ENCODE measurements around the gene ARG2. TPM values are rescaled to one million over a fixed set of nuclear protein-coding genes. Genes with fewer than 3 reads are reported as not detected.

The ARG2 gene
- polyA plus RNA-seq, 3 donors: 0.13 to 0.46 (median 0.33) TPM

DNA sequence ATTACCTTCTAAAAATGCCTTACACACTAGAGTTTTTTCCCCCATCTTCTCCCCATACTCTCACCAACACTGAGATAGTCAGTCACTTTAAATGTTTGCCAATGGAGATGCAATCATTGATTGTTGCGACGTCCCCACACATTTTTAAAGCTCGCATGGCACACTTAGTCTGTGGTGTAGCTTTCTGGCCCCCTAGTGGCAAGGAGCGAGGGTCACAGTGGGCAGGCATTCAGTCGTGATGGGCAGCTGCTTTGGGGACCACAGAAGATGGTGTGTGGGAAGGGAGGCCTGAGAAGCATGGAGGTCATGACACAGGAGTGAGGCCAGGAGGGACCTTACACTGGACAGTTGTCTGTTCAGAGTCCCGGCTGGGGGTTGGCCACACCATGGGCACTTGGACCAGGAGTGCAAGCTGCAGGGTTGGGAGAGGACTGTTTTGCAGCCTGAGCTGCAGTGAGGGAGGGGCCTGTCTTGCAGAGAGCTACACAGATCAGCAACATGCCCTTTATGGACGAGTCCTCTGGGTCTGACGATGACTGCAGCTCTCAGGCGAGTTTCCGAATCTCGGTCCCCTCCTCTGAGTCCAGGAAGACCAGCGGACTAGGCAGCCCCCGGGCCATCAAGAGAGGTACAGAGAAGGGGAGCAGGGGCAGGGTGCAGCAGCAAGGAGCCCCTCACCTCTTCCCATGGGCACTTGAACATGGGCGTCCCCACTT is 48.3 kb upstream of the ARG2 start:
- WGBS (ENCODE audit: insufficient coverage): 67% methylated on average over 9 of the region's 14 CpGs
- Mint-ChIP-seq H3K27me3 (ENCODE audit: low read depth in 3 of 3) (peaks cover 11 to 13% (median 11%) of the 10 kb centered on the region in 3 donors), H3K4me1 (peaks cover 7% of the 10 kb centered on the region), H3K36me3 (no peaks in the 10 kb centered on the region), H3K4me3 (no peak overlapping the region), H3K27ac (peak overlapping the region in 1 of 7 donors; percentile 37), H3K9me3 (no peaks in the 10 kb centered on the region)
- Histone ChIP-seq H3K9ac (ENCODE audit: insufficient read depth, low read length, poor library complexity, severe bottlenecking) (no peak overlapping the region), H3K4me3 (replicated peaks in 1 of 3; ENCODE audit: low read depth in 2 of 3, low read length in 3 of 3) (no peak overlapping the region), H3K4me1 (ENCODE audit: control insufficient read depth in 1 of 2, insufficient read depth in 2 of 2, low read length in 2 of 2) (no peaks in the 10 kb centered on the region), H4K20me1 (ENCODE audit: insufficient read depth, low read length) (no peaks in the 10 kb centered on the region), H3K4me2 (replicated peaks; ENCODE audit: extremely low read depth, low read length, poor library complexity, severe bottlenecking) (no peak overlapping the region), H3K36me3 (replicated peaks in 1 of 2; ENCODE audit: control insufficient read depth in 1 of 2, insufficient read depth in 2 of 2, low read length in 2 of 2) (no peaks in the 10 kb centered on the region), H3K27me3 (ENCODE audit: control insufficient read depth in 2 of 2, insufficient read depth in 2 of 2, low read length in 2 of 2) (no peaks in the 10 kb centered on the region), H3K27ac (ENCODE audit: low read depth in 1 of 2, low read length in 2 of 2) (no peak overlapping the region), H3K9me3 (replicated peaks in 1 of 2; ENCODE audit: control insufficient read depth in 1 of 2, insufficient read depth in 1 of 2, low read length in 2 of 2) (no peaks in the 10 kb centered on the region), H2AFZ (ENCODE audit: insufficient read depth, low read depth, low read length, poor library complexity, severe bottlenecking) (no peak overlapping the region), H3K79me2 (ENCODE audit: insufficient read depth, low read length) (no peaks in the 10 kb centered on the region)
- TF ChIP-seq, protein P1, sequence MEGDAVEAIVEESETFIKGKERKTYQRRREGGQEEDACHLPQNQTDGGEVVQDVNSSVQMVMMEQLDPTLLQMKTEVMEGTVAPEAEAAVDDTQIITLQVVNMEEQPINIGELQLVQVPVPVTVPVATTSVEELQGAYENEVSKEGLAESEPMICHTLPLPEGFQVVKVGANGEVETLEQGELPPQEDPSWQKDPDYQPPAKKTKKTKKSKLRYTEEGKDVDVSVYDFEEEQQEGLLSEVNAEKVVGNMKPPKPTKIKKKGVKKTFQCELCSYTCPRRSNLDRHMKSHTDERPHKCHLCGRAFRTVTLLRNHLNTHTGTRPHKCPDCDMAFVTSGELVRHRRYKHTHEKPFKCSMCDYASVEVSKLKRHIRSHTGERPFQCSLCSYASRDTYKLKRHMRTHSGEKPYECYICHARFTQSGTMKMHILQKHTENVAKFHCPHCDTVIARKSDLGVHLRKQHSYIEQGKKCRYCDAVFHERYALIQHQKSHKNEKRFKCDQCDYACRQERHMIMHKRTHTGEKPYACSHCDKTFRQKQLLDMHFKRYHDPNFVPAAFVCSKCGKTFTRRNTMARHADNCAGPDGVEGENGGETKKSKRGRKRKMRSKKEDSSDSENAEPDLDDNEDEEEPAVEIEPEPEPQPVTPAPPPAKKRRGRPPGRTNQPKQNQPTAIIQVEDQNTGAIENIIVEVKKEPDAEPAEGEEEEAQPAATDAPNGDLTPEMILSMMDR (IDR thresholded peaks at IDR 0.05): peak; percentile 81
- intact Hi-C loops (cut with micrococcal nuclease): loop anchor here (1.0 to 5.0 kb wide), 2 partner anchors 144 kb away; no protein-coding TSS in a partner anchor
- peak; percentile 36 to 50 (median 46) for DNase-seq

DNA sequence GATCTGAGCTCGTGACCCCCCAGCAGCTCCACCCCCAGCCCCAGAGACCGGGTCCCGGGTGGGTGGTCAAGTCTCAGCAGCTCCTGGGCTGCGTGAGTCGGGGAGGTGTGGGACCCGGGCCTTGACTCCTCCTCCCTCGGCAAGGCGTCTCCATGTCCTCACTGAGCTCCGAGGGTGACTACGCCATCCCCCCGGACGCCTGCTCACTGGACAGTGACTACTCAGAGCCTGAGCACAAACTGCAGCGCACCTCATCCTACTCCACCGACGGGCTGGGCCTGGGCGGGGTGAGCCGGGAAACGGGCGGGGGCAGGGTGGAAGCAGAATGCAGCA is 47.8 kb upstream of the ARG2 start:
- no peaks in the 10 kb centered on the region for H3K9me3 ChIP-seq (replicated peaks in 1 of 2; ENCODE audit: control insufficient read depth in 1 of 2, insufficient read depth in 1 of 2, low read length in 2 of 2)
- DNase-seq: no peak
- no peaks in the 10 kb centered on the region for H3K36me3 Mint-ChIP-seq
- H3K27ac Mint-ChIP-seq: no peak overlapping the region
- H3K27me3 ChIP-seq (ENCODE audit: control insufficient read depth in 2 of 2, insufficient read depth in 2 of 2, low read length in 2 of 2): no peaks in the 10 kb centered on the region
- no peak overlapping the region for H3K4me2 ChIP-seq (replicated peaks; ENCODE audit: extremely low read depth, low read length, poor library complexity, severe bottlenecking)
- TF ChIP-seq, protein P1 (IDR thresholded peaks at IDR 0.05): no peak
- H3K9me3 Mint-ChIP-seq: no peaks in the 10 kb centered on the region
- no peak overlapping the region for H3K27ac ChIP-seq (ENCODE audit: low read depth in 1 of 2, low read length in 2 of 2)
- H3K79me2 ChIP-seq (ENCODE audit: insufficient read depth, low read length): no peaks in the 10 kb centered on the region
- peaks cover 7% of the 10 kb centered on the region for H3K4me1 Mint-ChIP-seq
- intact Hi-C loops (cut with micrococcal nuclease): loop anchor here (1.0 to 5.0 kb wide), 2 partner anchors 145 kb away; no protein-coding TSS in a partner anchor
- no peaks in the 10 kb centered on the region for H4K20me1 ChIP-seq (ENCODE audit: insufficient read depth, low read length)
- H3K27me3 Mint-ChIP-seq (ENCODE audit: low read depth in 3 of 3): peaks cover 8 to 11% (median 11%) of the 10 kb centered on the region in 3 donors
- H3K36me3 ChIP-seq (replicated peaks in 1 of 2; ENCODE audit: control insufficient read depth in 1 of 2, insufficient read depth in 2 of 2, low read length in 2 of 2): no peaks in the 10 kb centered on the region
- no peak overlapping the region for H3K4me3 ChIP-seq (replicated peaks in 1 of 3; ENCODE audit: low read depth in 2 of 3, low read length in 3 of 3)
- 96% methylated on average over 13 of the region's 19 CpGs for WGBS (ENCODE audit: insufficient coverage)
- no peak overlapping the region for H3K9ac ChIP-seq (ENCODE audit: insufficient read depth, low read length, poor library complexity, severe bottlenecking)
- no peaks in the 10 kb centered on the region for H3K4me1 ChIP-seq (ENCODE audit: control insufficient read depth in 1 of 2, insufficient read depth in 2 of 2, low read length in 2 of 2)
- H2AFZ ChIP-seq (ENCODE audit: insufficient read depth, low read depth, low read length, poor library complexity, severe bottlenecking): no peak overlapping the region
- H3K4me3 Mint-ChIP-seq: no peak overlapping the region
